Right lobe of liver (tissue), 4 donors: Measurements from ENCODE around the gene OST4.

ENCODE experiments used
- POLR2A ChIP-seq: fragments of 450-650 bp; IDR thresholded peaks from one replicate; pipeline ENCODE4 v1.6.1; 2017; ENCODE audit warnings: antibody characterized with exemption, mild to moderate bottlenecking
- TF ChIP-seq, protein P1 (sequence below), 4 donors: fragments of 200-600 bp in 3 of 4; fragments of 450-650 bp in 1 of 4; IDR thresholded peaks; one replicate each; pipeline versions ENCODE4 v1.5.1 to v1.8.0; 2016 to 2022; ENCODE audit warnings: antibody characterized with exemption in 4 of 4, mild to moderate bottlenecking in 2 of 4
- donor health status: DM: no; HTN: no; CAD: no.
- donor health status: DM: no; HTN: no; CAD: no.
- donor health status: DM: no; HTN: yes; CAD: no.

GRCh38 chr2:27074738-27075565 lies 3.5 kb upstream of the OST4 start:
- TF ChIP-seq, protein P1, sequence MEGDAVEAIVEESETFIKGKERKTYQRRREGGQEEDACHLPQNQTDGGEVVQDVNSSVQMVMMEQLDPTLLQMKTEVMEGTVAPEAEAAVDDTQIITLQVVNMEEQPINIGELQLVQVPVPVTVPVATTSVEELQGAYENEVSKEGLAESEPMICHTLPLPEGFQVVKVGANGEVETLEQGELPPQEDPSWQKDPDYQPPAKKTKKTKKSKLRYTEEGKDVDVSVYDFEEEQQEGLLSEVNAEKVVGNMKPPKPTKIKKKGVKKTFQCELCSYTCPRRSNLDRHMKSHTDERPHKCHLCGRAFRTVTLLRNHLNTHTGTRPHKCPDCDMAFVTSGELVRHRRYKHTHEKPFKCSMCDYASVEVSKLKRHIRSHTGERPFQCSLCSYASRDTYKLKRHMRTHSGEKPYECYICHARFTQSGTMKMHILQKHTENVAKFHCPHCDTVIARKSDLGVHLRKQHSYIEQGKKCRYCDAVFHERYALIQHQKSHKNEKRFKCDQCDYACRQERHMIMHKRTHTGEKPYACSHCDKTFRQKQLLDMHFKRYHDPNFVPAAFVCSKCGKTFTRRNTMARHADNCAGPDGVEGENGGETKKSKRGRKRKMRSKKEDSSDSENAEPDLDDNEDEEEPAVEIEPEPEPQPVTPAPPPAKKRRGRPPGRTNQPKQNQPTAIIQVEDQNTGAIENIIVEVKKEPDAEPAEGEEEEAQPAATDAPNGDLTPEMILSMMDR (IDR thresholded peaks at IDR 0.05), result no peak
- TF ChIP-seq POLR2A, result no peak
